KOPT-K1 (cell line): ENCODE results near the gene MCRIP2.

Experiments used
- H3K27ac ChIP-seq: fragments of 200-600 bp; sonication (generic); 2 replicates; pipeline ENCODE4 v1.5.1; 2016; ENCODE audit warnings: antibody characterized with exemption, mild to moderate bottlenecking, low read depth, low read length; ENCODE audit not compliant: poor library complexity, severe bottlenecking
- H3K36me3 ChIP-seq: fragments of 200-600 bp; sonication (generic); 2 replicates; pipeline ENCODE4 v1.5.1; 2017; ENCODE audit warnings: antibody characterized with exemption, mild to moderate bottlenecking, low read length, moderate library complexity; ENCODE audit not compliant: insufficient read depth
- H3K9me3 ChIP-seq: fragments of 200-600 bp; sonication (generic); 2 replicates; pipeline ENCODE4 v1.5.1; 2017; ENCODE audit warnings: antibody characterized with exemption, low read length, mild to moderate bottlenecking; ENCODE audit not compliant: insufficient read depth, poor library complexity, severe bottlenecking

MCRIP2 gene

DNA sequence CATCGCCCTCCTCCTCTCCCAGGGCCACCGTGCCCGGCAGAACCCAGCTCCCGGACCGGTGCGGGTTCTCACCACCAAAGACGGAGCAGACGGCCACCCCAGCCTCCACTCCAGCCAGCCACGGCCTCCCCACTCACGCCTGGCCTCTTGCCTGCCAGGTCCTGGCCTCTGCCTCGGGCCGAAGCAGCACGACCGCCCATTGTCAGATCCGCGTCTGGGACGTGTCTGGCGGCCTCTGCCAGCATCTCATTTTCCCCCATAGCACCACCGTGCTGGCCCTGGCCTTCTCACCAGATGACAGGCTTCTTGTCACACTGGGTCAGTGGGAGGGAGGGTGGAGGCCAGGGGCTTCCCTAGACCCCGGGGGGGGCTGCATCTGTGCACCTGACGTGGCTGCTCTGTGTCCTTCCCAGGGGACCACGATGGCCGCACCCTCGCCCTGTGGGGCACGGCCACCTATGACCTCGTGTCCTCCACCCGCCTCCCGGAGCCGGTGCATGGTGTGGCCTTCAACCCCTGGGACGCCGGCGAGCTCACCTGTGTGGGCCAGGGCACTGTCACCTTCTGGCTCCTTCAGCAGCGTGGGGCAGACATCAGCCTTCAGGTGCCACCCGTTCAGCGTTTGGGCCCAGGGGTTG lies 19.7 kb downstream of the MCRIP2 start:
- Histone ChIP-seq H3K27ac (no peak overlapping the region), H3K9me3 (no peaks in the 10 kb centered on the region), H3K36me3 (peaks cover 45% of the 10 kb centered on the region; the same call in 1 of the 2 replicates)

DNA sequence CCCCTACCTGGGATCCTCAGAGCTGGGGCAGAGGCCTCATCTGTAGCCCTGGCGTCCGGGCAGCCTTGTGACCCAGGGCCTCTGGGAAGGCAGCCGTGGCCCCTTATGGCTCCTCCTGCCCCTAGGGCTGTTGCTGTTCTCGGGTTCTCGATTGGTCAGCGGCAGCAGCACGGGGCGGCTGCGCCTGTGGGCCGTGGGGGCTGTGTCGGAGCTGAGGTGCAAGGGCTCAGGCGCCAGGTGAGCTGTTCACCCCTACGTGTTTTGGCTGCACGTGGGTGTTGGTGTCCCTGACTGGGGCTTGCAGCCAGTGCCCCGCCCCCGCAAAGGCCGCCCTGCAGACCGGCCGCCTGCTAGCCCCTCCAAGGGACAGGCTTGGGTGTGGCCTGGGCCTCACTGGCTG lies 20.5 kb downstream of the MCRIP2 start:
- Histone ChIP-seq H3K27ac (no peak overlapping the region), H3K36me3 (peaks cover 45% of the 10 kb centered on the region; the same call in 1 of the 2 replicates), H3K9me3 (no peaks in the 10 kb centered on the region)

DNA sequence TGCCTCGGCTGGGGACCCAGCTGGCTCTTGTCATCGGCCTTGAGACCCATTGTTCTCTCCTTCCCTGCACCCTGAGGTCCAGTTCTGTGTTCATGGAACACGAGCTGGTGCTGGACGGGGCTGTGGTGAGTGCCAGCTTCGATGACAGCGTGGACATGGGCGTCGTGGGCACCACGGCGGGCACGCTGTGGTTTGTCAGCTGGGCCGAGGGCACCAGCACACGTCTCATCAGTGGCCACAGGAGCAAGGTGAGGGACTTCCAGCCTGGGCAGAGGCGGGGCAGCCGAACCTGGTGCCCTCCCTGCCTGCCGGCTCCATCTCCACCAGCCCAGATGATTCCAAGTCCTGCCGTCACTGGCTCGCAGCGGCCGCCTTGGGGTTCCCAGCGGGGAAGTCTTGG lies 21.0 kb downstream of the MCRIP2 start:
- no peak overlapping the region for H3K27ac ChIP-seq
- peaks cover 40% of the 10 kb centered on the region; the same call in 1 of the 2 replicates for H3K36me3 ChIP-seq
- no peaks in the 10 kb centered on the region for H3K9me3 ChIP-seq

DNA sequence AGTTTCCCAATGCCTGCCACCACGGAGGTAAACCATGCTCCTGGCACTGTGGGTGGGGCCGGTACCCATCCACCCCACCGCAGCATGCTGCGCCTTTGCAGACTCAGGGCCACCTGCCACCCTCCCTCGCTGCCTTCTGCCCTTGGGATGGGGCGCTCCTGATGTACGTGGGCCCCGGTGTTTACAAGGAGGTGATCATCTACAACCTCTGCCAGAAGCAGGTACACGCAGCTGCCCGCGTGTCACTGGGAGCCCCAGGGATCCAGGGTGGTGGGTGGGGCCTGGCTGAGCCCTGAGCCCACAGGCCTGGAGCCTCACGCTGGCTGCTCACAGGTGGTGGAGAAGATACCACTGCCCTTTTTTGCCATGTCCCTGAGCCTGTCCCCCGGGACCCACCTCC lies 24.9 kb downstream of the MCRIP2 start:
- no peak overlapping the region for H3K27ac ChIP-seq
- peaks cover 33% of the 10 kb centered on the region; the same call in 1 of the 2 replicates for H3K36me3 ChIP-seq
- no peaks in the 10 kb centered on the region for H3K9me3 ChIP-seq

DNA sequence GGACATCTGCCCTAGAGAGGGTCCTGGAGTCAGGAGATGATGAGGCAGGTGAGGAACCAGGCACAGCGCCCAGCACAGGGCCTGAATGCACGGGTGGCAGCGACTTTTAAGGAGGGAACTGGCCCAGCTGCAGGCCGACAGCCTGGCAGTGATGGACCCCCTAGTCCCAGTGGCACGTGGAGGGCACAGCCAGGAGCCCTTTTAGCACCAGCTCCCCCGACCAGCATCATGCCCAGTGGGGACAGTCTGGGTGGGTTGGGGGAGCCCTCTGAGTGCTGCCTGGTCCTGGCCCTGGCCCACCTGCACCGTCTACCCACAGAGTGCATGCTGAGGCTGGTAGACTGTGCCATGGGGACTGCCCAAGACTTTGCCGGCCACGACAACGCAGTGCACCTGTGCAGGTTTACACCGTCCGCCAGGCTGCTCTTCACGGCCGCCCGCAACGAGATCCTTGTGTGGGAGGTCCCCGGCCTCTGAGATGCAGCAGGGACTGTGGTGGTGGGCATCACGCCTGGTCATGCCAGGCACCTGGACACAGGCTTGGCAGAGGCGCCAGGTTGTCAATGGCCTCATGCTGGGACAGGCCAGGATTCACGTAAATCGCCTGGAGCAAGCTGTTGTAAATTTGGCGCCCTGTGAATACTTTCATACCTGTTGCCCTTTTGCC lies 25.6 kb downstream of the MCRIP2 start:
- no peaks in the 10 kb centered on the region for H3K9me3 ChIP-seq
- peak overlapping the region; percentile 80 for H3K27ac ChIP-seq
- peaks cover 40% of the 10 kb centered on the region for H3K36me3 ChIP-seq

DNA sequence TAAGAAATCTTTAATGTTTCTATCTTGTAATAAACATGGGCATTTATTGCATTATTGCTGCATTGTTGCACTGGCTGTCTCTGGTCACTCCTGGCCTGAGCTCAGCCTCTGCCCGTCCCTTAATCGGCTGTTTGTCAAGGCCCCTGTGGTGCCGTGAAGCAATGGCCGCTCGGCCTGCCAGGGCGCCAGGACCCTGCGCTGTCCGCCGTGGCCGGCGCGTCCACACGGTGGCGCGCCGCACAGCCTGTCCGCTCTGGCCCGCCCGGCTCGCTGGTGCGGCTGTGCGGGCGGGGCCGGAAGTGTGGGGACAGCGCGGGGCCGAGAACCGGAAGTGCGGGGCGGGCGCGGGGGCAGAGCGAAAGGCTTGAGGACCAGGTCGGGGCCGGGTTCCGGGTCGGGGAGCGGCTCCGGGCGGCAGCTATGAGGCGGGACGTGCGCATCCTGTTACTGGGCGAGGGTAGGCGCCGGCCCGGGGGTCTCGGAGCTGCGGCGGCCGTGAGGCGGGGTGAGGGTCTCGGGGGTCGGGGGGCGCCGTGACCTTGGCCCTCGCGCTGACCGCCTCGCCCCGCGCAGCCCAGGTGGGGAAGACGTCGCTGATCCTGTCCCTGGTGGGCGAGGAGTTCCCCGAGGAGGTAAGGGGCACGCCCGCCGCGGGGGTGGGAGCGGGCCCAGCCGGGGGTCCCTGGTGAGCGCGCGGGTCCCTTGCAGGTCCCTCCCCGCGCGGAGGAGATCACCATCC lies 26.3 kb downstream of the MCRIP2 start, which contains the start of gene RHOT2:
RHOT2 (plus strand) TSS at position 353 of the 739 bp plus-strand sequence; CDS start at position 421, 68 bp downstream.
- Histone ChIP-seq H3K27ac (peak within 1 kb of the TSS; percentile 80), H3K9me3 (no peaks in the 10 kb centered on the region), H3K36me3 (peaks cover 47% of the 10 kb centered on the region)

DNA sequence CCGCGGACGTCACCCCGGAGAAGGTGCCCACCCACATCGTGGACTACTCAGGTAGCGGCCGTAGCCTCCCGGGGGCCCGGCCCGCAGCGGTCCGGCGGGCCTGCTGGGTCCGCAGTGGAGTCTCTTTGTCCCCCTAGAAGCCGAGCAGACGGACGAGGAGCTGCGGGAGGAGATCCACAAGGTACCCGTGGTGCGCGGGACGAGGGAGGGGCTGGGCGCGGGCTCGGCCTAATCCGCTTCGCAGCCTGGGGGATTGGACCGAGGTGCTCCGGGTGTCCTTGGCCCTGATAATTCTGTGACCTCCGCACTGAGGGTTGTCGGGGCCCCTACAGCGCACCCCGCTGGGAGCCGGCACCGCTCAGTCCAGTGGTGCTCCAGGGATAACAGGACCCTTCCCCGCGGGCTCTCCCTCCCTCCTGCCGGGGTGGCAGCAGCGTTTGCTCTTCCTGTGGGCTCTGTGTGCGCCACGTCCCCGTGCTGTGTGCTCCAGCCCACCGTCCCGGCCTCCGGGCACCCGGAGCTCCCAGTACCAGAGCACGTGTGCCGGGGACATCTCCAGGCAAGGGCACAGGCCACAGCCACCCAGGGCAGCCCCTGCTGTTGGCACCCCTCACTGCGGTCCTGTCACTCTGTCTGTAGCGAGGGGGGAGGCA lies 27.0 kb downstream of the MCRIP2 start:
- H3K27ac ChIP-seq: peak overlapping the region; percentile 80
- H3K9me3 ChIP-seq: no peaks in the 10 kb centered on the region
- peaks cover 54% of the 10 kb centered on the region for H3K36me3 ChIP-seq

DNA sequence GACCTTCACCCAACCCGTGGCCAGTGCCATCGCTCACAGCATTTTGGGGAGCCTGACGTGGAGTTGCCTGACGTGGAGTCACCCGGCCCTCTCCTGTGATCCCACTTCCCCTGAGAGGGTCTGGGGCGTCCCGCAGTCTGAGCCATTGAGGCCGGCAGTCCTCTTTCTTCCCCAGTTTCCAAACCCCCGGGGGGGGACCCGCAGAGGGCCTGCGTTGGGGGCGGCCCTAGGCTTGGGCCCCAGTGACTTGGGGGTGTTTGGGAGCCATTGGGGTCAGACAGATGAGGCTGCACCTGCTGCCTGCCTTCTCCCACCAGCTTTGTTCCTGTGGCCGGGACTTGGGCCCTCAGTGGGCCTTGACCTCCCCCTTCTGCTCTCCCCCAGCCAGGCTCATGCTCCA lies 28.0 kb downstream of the MCRIP2 start:
- peaks cover 64% of the 10 kb centered on the region for H3K36me3 ChIP-seq

DNA sequence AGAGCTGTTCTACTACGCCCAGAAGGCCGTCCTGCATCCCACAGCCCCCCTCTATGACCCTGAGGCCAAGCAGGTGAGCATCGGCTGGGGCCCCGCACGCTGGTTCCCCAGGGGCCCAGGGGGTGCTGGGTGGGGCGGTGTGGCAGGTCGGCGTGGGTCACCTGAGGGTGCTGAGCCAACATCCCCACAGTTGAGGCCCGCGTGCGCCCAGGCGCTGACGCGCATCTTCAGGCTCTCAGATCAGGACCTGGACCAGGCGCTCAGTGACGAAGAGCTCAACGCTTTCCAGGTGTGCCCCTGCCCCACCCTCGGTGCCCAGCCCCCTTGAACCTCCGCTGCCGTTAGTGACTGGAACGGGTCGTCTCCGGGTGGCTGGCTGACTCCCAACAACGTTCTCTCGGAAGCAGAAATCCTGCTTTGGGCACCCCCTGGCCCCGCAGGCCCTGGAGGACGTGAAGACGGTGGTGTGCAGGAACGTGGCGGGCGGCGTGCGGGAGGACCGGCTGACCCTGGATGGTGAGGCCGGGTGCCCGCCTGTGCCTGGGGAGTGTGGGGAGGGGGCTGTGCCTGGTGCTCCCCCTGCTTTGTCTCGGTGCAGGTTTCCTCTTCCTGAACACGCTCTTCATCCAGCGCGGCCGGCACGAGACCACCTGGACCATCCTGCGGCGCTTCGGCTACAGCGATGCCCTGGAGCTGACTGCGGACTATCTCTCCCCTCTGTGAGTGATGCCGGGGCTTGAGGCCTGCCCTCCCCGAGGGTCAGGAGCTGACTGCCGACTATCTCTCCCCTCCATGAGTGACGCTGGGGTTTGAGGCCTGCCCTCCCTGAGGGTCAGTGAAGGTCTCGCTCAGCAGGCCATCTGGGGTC lies 29.1 kb downstream of the MCRIP2 start:
- Histone ChIP-seq H3K9me3 (no peaks in the 10 kb centered on the region), H3K36me3 (peaks cover 68% of the 10 kb centered on the region), H3K27ac (no peak overlapping the region)

More for the DNA sequence above, 28.0 kb downstream of the MCRIP2 start:
- Histone ChIP-seq H3K9me3 (no peaks in the 10 kb centered on the region), H3K27ac (no peak overlapping the region)

DNA sequence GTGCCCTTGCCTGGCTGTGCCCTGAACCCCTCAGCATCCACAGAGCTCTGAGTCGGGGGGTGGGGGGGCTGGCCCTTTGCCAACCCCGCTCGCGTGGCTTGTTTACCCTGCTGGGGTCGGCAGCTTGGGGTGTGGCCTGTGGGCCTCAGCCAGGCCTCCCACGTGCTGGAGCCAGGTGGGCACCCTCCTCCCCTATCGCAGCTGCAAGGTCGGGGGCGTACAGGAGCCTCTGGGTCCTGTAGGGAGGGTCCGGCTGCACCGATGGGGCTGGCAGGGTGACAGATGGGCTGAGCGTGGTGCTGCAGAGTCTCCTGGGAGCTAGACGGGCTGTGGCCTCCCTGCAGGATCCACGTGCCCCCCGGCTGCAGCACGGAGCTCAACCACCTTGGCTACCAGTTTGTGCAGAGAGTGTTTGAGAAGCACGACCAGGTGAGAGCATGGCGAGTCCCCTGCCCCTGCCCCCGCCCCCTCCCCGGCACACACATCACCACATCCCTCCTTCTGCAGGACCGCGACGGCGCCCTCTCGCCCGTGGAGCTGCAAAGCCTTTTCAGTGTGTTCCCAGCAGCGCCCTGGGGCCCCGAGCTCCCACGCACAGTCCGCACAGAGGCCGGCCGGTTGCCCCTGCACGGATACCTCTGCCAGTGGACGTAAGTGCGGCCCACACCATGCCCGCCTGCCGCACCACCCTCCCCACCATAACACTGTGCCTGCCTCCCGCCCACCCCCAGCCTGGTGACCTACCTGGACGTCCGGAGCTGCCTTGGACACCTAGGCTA lies 29.9 kb downstream of the MCRIP2 start:
- Histone ChIP-seq H3K27ac (no peak overlapping the region), H3K9me3 (no peaks in the 10 kb centered on the region), H3K36me3 (peaks cover 65% of the 10 kb centered on the region)

DNA sequence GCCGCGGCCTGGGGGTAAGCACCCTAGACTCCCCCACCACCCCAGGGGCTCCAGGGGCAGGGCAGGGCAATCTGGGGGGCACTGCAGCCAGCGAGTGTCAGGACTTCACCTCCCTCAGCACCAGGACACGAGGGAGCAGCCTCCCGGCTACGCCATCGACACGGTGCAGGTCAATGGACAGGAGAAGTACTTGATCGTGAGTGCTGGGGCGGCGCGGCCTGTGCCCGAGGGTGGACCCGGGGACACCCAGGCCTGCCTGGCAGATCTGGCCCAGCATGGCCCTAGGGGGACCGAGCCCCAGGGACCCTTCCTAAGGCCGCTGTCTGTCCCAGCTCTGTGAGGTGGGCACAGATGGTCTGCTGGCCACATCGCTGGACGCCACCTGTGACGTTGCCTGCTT lies 30.7 kb downstream of the MCRIP2 start:
- no peaks in the 10 kb centered on the region for H3K9me3 ChIP-seq
- H3K36me3 ChIP-seq: peaks cover 68% of the 10 kb centered on the region
- H3K27ac ChIP-seq: no peak overlapping the region

DNA sequence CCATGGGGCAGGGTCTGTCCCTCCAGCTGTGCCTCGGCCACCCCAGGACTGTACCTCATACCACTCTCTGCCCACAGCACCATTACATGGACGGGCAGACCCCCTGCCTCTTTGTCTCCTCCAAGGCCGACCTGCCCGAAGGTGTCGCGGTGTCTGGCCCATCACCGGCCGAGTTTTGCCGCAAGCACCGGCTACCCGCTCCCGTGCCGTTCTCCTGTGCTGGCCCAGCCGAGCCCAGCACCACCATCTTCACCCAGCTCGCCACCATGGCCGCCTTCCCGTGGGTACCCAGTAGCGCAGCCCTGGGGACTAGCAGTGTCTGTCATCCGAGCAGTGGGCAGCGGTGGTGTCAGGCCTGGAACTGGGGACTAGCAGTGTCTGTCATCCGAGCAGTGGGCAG lies 31.2 kb downstream of the MCRIP2 start:
- H3K36me3 ChIP-seq: peaks cover 68% of the 10 kb centered on the region
- no peak overlapping the region for H3K27ac ChIP-seq
- no peaks in the 10 kb centered on the region for H3K9me3 ChIP-seq

DNA sequence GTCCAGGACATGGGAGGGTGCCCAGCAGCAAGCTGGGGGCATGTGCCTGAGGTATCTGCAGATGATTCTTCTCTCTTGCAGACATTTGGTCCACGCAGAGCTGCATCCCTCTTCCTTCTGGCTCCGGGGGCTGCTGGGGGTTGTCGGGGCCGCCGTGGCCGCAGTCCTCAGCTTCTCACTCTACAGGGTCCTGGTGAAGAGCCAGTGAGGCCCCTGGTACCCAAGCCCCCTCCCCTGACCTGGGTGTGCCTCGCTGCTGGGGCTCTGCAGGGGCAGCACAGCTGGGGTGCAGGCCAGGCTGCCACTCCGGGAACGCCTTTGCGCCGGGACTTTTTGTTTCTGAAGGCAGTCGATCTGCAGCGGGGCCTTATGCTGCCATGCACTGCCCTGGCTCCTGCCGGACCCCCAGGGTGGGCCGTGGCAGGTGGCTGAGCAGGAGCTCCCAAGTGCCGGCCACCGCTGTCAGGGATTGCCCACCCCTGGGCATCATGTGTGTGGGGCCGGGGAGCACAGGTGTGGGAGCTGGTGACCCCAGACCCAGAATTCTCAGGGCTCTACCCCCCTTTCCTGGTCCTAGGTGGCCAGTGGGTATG lies 31.9 kb downstream of the MCRIP2 start:
- peaks cover 68% of the 10 kb centered on the region for H3K36me3 ChIP-seq

More for the DNA sequence above, 31.9 kb downstream of the MCRIP2 start:
- no peaks in the 10 kb centered on the region for H3K9me3 ChIP-seq
- H3K27ac ChIP-seq: no peak overlapping the region
